Tibial nerve (tissue), 3 donors: Measurements from ENCODE around the gene TEKTIP1.

Source experiments
- POLR2A ChIP-seq, 2 donors: fragments of 450-650 bp; IDR thresholded peaks; one replicate each; pipeline ENCODE4 v1.6.1; 2017; ENCODE audit warnings: antibody characterized with exemption in 2 of 2, mild to moderate bottlenecking in 2 of 2, moderate library complexity in 2 of 2
- TF ChIP-seq, protein P1 (sequence below), 5 experiments: fragments of 200-600 bp in 3 of 5; fragments of 450-650 bp in 2 of 5; sonication (generic) in 3 of 5; IDR thresholded peaks; one replicate each; pipeline ENCODE4 v1.5.1; 2016 to 2019; ENCODE audit warnings: antibody characterized with exemption in 5 of 5, mild to moderate bottlenecking in 3 of 5, moderate library complexity in 2 of 5

- TF ChIP-seq, protein P1, sequence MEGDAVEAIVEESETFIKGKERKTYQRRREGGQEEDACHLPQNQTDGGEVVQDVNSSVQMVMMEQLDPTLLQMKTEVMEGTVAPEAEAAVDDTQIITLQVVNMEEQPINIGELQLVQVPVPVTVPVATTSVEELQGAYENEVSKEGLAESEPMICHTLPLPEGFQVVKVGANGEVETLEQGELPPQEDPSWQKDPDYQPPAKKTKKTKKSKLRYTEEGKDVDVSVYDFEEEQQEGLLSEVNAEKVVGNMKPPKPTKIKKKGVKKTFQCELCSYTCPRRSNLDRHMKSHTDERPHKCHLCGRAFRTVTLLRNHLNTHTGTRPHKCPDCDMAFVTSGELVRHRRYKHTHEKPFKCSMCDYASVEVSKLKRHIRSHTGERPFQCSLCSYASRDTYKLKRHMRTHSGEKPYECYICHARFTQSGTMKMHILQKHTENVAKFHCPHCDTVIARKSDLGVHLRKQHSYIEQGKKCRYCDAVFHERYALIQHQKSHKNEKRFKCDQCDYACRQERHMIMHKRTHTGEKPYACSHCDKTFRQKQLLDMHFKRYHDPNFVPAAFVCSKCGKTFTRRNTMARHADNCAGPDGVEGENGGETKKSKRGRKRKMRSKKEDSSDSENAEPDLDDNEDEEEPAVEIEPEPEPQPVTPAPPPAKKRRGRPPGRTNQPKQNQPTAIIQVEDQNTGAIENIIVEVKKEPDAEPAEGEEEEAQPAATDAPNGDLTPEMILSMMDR (IDR thresholded peaks at IDR 0.05): no peak
- TF ChIP-seq POLR2A (IDR thresholded peaks at IDR 0.05): no peak
Observed at GRCh38 chr19:3499738-3500428, 39.1 kb upstream of the TEKTIP1 start.
